MG63 (cell line): ENCODE measurements around the gene DHCR7. TPM values are rescaled to one million over a fixed set of nuclear protein-coding genes. Genes with fewer than 3 reads are reported as not detected.

Source experiments
- DNase-seq: peaks from one replicate; pipeline ENCODE4 v3.0.0-alpha.2; 2020
- H3K27me3 ChIP-seq: fragments of 250-450 bp; sonication (Bioruptor Pico); 2 replicates; pipeline ENCODE4 v1.5.1; 2020; ENCODE audit warnings: mild to moderate bottlenecking, moderate library complexity
- H3K36me3 ChIP-seq: fragments of 250-450 bp; sonication (Bioruptor Pico); 2 replicates; pipeline ENCODE4 v1.5.1; 2020; ENCODE audit warnings: mild to moderate bottlenecking, moderate library complexity
- H3K4me3 ChIP-seq: fragments of 250-450 bp; sonication (Bioruptor Pico); 2 replicates; pipeline ENCODE4 v1.5.1; 2020; ENCODE audit warnings: mild to moderate bottlenecking, moderate library complexity
- H3K9me3 ChIP-seq: fragments of 250-450 bp; sonication (Bioruptor Pico); 2 replicates; pipeline ENCODE4 v1.5.1; 2020; ENCODE audit warnings: mild to moderate bottlenecking, moderate library complexity
- total RNA-seq: library from RNA; depleted of rRNA; stranded (reverse); fragments of >200 nt; shearing (Covaris generic); gene quantifications from 2 replicates; pipeline ENCODE4 v1.2.3, GENCODE V29; 2014; ENCODE audit warnings: low replicate concordance; rRNA removed

The DHCR7 gene, protein sequence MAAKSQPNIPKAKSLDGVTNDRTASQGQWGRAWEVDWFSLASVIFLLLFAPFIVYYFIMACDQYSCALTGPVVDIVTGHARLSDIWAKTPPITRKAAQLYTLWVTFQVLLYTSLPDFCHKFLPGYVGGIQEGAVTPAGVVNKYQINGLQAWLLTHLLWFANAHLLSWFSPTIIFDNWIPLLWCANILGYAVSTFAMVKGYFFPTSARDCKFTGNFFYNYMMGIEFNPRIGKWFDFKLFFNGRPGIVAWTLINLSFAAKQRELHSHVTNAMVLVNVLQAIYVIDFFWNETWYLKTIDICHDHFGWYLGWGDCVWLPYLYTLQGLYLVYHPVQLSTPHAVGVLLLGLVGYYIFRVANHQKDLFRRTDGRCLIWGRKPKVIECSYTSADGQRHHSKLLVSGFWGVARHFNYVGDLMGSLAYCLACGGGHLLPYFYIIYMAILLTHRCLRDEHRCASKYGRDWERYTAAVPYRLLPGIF
- total RNA-seq: 23.9 and 32.4 TPM in 2 replicates

DNA sequence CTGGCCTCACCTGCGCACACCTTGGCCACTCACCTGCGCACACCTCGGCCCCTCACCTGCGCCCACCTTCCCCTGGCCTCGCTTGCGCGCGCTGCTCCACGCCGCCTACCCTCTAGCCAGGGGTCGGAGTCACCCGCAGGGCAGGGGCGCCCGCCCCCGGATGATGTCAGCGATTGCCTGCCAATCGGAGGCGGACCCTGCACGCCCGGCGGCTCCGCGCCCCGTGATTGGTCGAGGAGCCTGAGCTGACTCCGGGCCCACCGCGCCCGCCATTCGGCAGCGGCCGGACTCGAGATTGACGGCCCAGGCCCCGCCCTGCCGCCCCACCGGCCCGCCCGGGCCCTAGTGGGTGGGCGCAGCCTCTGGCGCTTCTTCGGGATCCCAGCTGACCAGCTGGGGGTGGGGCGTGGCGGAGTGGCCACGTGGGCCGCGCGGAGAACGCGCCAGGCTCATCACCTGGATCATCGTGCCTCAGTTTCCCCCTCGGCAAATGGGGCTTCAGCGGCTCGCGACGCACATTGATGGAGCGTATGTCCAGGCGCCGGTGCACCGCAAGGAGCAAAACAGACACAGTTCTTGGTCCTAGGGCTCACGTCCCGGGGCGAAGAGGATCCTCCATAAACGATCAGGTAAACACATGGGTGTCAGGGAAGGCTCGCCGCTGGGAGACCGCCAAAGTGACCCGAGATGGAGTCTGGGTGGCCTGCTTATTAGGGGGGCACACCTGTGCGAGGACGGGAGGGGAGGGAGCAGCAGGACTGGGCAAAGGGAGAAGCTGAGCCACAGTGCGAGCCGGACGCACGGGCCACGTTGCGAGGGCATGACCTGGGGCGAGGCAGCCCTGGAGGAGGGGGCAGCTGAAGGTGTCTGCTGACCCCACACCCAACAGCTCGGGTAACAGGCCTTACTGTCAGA lies at the start of gene DHCR7:
Gene DHCR7, minus strand, starts transcription at position 137 of the 915 bp plus-strand sequence. CDS start 3,441 bp downstream, outside the sequence.
- DNase-seq: peak; percentile 96
- Histone ChIP-seq H3K9me3 (no peaks in the 10 kb centered on the region), H3K4me3 (peak within 1 kb of the TSS; percentile 71)

DNA sequence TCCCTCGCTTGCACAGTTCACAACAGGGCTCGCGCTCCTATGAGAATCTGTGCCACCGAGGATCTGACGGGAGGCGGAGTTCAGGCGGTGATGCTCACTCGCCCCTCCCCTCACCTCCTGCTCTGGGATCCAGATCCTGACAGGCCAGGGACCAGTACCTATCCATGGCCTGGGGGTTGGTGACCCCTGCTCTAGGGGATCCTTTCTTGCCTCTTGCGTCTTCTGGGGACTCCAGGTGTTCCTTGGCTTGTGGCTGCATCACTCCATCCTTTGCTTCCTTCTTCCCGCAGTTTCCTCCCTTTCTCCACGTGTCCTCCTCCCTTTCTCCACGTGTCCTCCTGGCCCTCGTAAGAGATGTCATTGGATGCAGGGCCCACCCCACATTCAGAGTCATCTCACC lies 48.2 kb upstream of the DHCR7 start:
- H3K4me3 ChIP-seq: no peak overlapping the region
- H3K27me3 ChIP-seq: no peaks in the 10 kb centered on the region
- no peaks in the 10 kb centered on the region for H3K9me3 ChIP-seq
- H3K36me3 ChIP-seq: peaks cover 13% of the 10 kb centered on the region
- no peak for DNase-seq

More for the DNA sequence above, at the start of gene DHCR7:
- H3K36me3 ChIP-seq: peaks cover 3% of the 10 kb centered on the region
- no peaks in the 10 kb centered on the region for H3K27me3 ChIP-seq

DNA sequence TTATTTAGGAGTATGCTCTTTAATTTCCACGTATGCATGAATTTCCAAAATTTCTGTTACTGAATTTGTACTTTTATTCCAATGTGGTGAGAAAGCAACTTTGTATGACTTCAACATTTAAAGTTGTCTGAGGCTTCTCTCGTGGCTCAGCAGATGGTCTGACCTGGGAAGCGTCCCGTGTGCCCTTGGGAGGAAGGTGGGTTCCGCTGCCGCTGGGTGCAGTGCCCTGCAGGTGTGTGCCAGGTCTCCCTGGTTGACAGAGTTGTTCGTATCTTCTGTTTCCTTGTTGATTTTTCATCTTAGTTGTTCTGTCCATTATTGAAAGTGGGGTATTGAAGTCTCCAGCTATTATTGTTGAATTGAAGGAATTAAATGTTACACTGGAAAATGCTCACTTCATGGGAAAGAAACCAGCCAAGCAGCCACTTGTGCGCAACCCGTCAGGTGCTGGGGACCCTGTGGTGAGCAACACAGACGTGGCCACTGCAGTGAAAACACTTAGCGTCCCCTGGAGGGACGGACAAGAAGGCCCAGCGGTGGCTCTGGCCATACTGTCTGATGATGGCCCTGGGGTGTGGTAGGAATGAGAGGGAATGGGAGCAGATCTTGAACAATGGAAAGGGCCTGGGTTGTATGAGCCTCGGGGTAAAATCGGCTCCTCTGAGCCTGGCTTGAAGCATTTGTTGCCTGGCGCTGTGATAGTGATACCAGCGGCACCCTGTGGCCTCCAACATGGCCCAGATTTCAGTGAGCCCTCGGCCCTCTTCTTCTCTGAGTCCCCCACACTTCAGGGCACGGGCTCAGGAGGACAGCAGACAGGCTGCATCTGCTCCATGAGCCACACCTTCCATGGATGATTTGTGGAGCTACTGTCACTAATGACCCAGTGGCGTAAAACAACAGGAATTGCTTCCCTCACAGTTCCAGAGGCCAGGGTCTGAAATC lies 47.4 kb upstream of the DHCR7 start:
- no peak for DNase-seq
- Histone ChIP-seq H3K36me3 (peaks cover 13% of the 10 kb centered on the region), H3K9me3 (no peaks in the 10 kb centered on the region), H3K27me3 (no peaks in the 10 kb centered on the region), H3K4me3 (no peak overlapping the region)

DNA sequence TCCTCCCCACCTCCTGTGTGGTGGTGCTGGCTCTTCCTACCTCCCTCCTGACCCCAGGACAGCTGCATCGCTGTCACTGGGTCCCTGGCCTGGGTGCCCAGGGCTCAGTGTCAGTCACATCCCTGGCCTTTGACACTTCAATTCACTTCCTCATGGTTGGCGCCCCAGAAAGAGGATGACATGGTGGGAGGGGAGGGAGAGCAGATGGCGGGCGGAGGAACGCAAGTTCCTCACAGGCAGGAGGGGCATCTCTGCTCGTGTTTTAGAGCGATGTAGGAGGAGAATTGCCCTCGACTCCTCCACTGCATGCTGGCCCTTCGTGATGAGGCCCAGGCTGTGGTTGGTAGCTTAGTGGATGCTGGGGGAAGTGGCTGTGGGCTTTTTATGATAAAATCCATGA lies 43.7 kb upstream of the DHCR7 start:
- no peak for DNase-seq
- Histone ChIP-seq H3K4me3 (no peak overlapping the region), H3K9me3 (no peaks in the 10 kb centered on the region), H3K27me3 (no peaks in the 10 kb centered on the region), H3K36me3 (no peaks in the 10 kb centered on the region)

DNA sequence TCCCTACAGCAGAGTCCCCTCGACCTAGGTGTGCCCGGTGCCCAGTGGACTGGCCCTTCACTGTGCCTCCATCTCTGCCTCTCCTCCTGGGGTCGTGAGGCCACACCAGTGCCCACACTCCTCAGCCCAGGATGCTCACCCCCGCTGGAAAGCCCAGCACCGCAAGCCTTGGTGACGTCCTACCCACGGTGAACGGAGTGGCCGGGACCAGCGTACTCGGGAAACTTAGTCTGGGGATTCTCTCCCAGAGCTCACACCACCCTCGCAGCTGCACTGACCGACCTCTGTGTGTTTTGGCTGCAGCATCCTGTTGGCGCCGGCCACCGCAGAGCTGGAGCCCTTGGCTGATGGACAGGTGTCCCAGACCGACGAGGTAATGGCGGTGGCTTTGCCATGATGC lies 43.3 kb upstream of the DHCR7 start:
- no peaks in the 10 kb centered on the region for H3K9me3 ChIP-seq
- no peaks in the 10 kb centered on the region for H3K36me3 ChIP-seq
- no peaks in the 10 kb centered on the region for H3K27me3 ChIP-seq
- no peak overlapping the region for H3K4me3 ChIP-seq
- no peak for DNase-seq

DNA sequence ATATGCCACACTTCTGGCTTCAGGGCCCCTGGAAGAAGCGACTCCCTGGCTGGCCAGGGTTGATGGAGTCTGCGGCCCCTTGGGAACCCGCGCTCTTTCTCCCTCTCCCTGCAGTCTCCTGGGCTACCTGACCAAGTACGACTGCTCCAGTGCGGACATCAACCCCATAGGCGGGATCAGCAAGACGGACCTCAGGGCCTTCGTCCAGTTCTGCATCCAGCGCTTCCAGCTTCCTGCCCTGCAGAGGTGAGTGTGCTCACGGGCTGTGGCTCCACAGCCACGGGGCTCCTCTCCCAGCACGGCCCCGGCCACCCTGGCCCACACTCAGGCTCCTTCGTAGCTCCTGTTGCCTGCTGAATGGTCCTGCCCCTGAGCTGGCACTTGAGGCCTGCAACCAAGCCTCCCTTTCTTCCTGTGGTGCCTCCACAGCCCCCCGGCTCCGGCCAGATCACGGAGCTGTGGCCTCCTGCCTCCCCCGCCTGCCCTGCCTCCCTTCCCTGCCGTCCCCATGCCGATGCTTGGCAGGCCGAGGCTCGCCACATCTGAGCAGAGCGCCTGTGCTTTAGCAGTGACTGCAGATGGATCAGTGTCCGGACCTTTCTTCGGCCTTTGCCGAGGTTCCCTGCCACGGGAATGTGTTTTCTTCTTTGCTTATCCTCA lies 42.7 kb upstream of the DHCR7 start:
- Histone ChIP-seq H3K9me3 (no peaks in the 10 kb centered on the region), H3K36me3 (no peaks in the 10 kb centered on the region), H3K27me3 (no peaks in the 10 kb centered on the region), H3K4me3 (no peak overlapping the region)
- DNase-seq: no peak

DNA sequence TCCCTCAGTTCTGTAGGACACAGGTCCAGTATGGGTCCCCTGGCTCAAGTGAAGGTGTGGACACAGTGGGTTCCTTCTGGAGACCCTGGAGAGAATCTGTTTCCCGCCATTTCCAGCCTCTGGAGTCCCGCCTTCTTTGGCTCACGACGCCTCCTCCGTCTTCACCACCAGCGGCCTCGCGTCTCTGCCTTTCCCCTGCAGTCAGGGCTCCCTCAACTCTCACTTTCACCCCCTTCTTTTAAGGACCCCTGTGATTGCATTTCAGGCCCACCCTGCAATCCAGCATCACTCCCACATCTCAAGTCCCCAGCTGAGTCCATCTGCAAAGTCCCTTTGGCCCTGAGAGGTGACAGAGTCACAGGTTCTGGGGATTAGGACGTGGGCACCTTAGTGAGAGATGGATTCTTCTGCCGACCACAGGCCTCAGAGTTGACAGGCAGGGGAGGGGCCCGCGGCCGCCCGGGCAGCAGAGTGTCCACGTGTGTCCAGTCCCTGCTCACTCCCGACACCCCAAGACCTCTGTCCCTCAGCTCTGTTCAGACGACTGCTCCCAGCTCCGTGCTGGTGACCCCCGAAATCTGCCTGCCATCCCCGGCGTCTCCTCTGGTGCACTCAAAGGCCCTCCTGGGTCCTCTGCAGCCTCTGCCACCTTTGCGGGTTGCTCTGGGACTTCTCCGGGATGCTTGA lies 42.0 kb upstream of the DHCR7 start:
- no peak overlapping the region for H3K4me3 ChIP-seq
- H3K9me3 ChIP-seq: no peaks in the 10 kb centered on the region
- H3K27me3 ChIP-seq: no peaks in the 10 kb centered on the region
- no peak for DNase-seq
- H3K36me3 ChIP-seq: no peaks in the 10 kb centered on the region

DNA sequence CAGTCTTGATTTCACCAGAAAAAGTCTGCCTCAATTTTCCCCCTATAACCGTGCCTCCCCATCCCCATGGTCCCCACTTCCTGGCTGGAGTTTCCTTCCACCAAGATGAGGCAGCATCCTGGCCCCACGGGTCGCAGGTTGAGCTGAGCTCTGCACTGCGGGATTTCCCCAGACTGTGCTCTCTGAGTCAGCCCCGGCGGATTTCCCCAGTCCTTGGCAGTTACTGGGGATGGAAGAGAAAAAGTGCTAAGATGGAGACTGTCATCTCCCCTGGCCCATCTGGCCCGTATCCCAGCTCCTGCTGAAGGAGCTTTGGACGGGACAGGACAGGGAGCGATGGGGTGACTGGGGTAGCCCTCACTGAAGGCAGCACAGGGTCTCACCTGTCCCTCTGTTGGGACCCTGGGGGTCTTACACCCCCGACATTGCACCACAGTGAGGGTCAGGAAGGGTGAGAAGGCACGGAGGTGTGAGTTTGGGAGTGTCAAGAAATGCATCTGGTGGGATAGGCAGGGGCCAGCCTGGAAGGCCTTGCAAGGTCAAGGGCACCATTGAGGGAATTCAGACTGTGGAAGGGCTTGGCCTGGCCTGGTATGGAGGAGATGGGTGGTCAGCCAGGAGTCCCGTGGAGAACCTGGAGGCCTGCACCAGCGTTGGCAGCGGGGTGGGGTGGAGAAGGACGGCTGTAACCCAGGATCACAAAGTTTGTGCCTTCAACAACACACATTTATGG lies 41.3 kb upstream of the DHCR7 start:
- Histone ChIP-seq H3K36me3 (no peaks in the 10 kb centered on the region), H3K27me3 (no peaks in the 10 kb centered on the region), H3K4me3 (no peak overlapping the region), H3K9me3 (no peaks in the 10 kb centered on the region)
- no peak for DNase-seq

DNA sequence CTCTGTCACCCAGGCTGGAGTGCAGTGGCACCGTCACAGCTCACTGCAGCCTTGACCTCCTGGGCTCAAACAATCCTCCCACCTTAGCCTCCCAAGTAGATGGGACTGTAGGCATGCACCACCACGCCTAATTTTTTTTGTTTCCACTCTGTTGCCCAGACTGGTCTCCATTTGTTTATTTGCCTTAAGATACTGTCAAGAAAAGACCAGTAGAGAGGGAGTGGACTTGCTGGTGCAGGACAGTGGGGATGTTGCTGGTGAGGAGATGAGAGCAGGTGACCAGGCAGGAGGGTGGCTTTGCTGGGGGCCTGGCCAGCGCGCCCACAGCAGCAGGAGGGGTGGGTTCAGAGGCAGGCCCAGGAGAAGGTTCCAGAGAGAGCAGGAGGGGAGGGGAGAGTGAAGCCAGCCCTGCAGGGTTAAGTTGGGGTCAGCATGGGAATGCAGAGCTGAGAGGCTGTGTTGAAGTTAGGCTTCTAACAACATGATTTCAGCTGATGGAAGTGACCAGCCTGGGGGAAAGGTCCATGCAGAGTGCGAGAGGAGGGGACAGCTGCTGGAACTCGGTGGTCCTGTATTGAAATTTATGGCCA lies 40.6 kb upstream of the DHCR7 start:
- H3K4me3 ChIP-seq: no peak overlapping the region
- H3K9me3 ChIP-seq: no peaks in the 10 kb centered on the region
- no peaks in the 10 kb centered on the region for H3K27me3 ChIP-seq
- no peak for DNase-seq
- no peaks in the 10 kb centered on the region for H3K36me3 ChIP-seq

DNA sequence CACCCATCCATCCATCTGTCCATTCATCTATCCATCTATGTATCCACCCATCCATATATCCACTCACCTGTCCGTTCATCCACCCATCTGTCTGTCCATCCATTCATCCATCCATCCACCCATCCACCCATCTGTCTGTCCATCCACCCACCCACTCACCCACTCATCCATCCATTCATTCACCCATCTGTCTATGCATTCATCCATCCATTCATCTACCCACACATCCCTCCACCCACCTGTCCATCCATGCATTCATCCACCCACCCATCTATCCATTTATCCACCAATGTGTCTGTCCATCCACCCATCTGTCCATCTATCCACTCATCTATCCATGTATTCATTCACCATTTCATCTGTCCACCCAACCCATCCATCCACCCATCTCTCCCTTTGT lies 38.1 kb upstream of the DHCR7 start:
- H3K4me3 ChIP-seq: no peak overlapping the region
- no peaks in the 10 kb centered on the region for H3K27me3 ChIP-seq
- no peaks in the 10 kb centered on the region; the same call in 1 of the 2 replicates for H3K36me3 ChIP-seq
- no peaks in the 10 kb centered on the region for H3K9me3 ChIP-seq
- no peak for DNase-seq

DNA sequence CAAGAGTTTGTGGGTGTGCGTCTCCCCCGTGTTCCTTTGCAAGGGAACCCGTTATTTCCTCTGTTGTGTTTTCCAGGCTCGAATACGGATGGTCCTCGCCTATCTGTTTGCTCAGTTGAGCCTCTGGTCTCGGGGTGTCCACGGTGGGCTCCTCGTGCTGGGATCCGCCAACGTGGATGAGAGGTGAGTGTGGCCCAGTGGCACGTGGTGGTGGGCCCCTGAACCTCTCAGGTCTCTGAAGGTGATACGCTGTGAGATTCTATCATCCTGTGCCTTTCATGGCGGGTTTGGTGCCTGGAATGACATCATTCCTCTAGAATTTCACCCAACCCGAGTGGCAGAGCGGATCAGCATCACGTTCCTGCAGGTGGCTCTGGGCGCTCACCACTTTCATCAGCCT lies 37.3 kb upstream of the DHCR7 start:
- no peaks in the 10 kb centered on the region for H3K27me3 ChIP-seq
- DNase-seq: no peak
- no peaks in the 10 kb centered on the region for H3K9me3 ChIP-seq
- no peak overlapping the region for H3K4me3 ChIP-seq
- no peaks in the 10 kb centered on the region; the same call in 1 of the 2 replicates for H3K36me3 ChIP-seq

DNA sequence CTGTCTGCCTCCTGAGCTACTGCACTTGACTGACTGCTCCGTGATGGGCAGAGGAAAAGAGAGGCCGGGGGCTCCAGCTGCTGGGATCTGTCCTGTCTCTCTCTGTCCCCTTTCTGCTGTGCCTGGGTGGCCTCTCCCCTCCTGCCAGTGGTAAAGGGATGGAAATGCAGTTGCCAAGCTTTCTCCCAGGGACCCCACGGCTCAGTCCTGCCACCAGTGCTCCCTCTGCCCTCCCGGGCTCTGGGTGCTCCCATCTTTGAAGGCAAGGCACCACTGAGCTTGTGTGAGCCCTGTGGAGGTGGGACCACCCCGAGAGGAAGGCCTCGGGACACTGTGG lies 36.8 kb upstream of the DHCR7 start:
- no peaks in the 10 kb centered on the region for H3K9me3 ChIP-seq
- H3K27me3 ChIP-seq: no peaks in the 10 kb centered on the region
- DNase-seq: no peak
- H3K36me3 ChIP-seq: no peaks in the 10 kb centered on the region; the same call in 1 of the 2 replicates
- H3K4me3 ChIP-seq: no peak overlapping the region

DNA sequence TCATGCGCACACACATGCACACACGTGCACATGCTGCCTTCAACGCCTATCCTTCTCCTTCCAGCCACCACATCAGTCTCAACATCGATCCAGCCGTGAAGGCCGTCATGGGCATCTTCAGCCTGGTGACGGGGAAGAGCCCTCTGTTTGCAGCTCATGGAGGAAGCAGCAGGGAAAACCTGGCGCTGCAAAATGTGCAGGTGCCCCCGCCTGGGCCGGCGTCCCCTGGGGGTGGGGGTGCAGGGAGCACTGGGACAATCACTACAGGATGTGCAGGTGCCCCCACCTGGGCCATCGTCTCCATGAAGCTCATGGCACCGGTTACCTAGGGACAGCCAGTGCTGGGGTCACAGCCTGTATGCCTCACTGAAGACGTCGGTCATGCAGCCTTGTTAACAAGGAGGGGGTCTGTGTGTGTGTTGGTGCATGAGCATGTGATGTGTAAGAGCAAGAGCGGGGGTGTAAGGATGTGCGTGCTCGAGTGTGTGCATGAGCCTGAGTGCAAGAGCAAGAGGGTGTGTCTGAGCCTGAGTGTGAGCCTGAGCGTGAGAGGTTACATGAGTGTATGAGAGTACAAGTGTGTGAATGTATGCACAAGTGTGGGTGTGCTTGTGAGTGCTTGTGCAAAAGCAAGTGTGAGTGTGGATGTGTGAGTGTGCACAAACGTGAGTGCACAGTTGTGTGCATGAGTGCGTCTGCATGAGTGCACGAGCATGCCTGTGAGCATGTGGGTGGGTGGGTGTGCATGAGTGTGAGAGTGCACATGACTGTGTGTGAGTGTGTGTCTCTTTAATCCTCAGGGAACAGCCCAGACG lies 36.3 kb upstream of the DHCR7 start:
- Histone ChIP-seq H3K9me3 (no peaks in the 10 kb centered on the region), H3K36me3 (no peaks in the 10 kb centered on the region; the same call in 1 of the 2 replicates), H3K27me3 (no peaks in the 10 kb centered on the region), H3K4me3 (no peak overlapping the region)
- DNase-seq: no peak

DNA sequence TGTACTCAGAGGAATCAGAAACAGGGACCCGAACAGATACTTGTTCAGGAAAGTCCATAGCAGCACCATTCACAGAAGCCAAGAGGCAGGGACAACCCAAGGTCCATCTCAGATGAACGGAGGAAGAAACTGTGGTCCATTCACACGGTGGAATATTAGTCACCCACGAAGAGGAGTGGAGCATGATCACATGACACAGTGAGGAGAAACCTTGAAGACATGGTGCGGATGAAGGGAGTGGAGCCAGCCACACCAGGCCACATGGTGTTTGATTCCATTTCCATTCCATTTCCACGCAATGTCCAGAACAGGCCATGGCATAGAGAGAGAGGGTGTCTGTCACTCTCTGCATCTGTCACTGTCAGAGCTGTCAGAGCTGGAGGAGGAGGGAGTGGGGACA lies 35.5 kb upstream of the DHCR7 start:
- no peak overlapping the region for H3K4me3 ChIP-seq
- DNase-seq: no peak
- H3K27me3 ChIP-seq: no peaks in the 10 kb centered on the region
- no peaks in the 10 kb centered on the region; the same call in 1 of the 2 replicates for H3K36me3 ChIP-seq
- no peaks in the 10 kb centered on the region for H3K9me3 ChIP-seq
